ENCODE data around the gene OIT3. TPM values are rescaled to one million over a fixed set of nuclear protein-coding genes. Genes with fewer than 3 reads are reported as not detected.

The OIT3 gene
- 0.12 and 0.13 TPM in 2 replicates for total RNA-seq

DNA sequence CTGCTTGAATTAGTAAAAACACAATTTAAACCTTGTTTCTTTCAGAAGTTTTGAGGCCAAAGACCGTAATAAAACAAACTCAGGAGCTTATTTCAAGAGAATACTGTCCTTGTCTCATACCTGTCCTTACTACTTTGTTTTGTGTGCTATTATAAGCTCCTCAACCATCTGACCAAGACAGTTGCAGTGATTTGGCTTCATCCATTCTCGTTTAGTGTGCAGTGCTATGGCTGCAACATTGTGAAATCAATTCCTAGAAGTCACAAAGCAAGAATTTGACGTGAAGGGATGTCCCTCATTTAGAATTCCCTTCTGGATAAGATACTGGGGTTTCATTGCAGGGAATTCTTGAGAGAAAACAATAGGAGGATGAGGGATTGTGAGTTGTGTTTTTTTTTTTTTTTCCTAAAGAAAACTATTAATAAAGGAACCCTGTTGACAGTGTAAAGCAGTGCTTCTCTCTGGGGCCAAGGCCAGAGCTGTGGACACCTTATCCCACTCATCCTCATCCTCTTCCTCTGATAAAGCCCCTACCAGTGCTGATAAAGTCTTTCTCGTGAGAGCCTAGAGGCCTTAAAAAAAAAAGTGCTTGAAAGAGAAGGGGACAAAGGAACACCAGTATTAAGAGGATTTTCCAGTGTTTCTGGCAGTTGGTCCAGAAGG lies at the start of gene OIT3:
TSS of gene OIT3 (plus strand) at position 604 of the 663 bp plus-strand sequence. CDS start 60 bp downstream, outside the sequence.

DNA sequence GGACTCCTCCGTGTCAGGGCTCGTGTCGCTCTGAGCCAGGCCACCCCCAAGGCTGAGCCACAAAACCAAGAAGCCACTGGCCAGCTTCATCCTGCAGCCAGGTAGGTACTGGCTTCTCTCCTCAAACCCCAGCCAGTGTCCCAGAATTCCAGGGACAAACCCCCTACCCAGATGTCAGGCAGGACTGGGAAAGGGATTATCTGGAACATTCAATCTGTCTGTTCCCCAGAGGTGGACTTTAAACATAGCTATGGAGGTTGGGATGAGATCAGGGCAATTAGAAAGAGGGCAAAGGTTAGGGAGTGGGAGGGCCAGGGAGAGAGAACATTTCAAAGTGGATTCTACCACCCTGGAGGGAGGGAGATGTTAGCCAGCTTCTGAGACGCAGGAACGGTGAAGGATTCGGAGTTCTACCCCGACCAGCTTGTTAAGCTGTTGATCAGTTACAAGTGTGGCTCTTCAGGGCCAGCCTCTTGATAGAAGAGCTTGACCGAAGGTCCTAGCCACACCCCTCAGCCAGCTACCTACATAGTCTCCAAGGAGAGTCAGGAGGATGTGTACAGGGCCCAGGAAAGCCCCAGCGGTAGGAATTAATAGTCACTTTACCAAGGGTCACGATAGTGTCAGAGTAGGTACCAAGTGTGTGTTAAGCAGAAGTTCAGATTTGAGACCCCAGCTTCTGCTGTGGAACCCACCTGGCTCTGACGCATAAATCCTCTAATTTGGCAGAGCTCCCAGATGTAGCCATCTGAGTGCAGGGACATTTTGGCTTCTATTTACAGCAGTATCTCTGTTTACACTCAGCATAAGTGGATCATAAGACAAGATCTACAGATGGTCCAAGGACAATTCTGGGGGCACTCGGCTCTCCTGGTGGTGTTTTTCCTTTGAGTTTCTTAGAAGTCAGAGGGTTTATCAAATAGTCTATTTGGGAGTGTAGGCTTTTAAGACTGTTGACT lies 61.3 kb downstream of the OIT3 start, which contains the start of gene PLA2G12B:
TSS of gene PLA2G12B (minus strand) at position 211 of the 959 bp plus-strand sequence. CDS start at position 90, 121 bp downstream.

Other genes starting within 250 kb of the OIT3 start
- gene MCU, start 201.6 kb upstream of the OIT3 start, total RNA-seq, result 27.1 and 36.9 TPM in 2 replicates
- not detected in 2 replicates for gene PLA2G12B, start 61.1 kb downstream of the OIT3 start, total RNA-seq
- 122 TPM in 2 replicates for gene P4HA1, start 203.1 kb downstream of the OIT3 start, total RNA-seq
- gene NUDT13, start 216.7 kb downstream of the OIT3 start, total RNA-seq, result 1.3 and 2.0 TPM in 2 replicates

Measured in aortic smooth muscle cell (primary cell).